K562 (cell line): ENCODE data around the gene UQCRH. TPM values are rescaled to one million over a fixed set of nuclear protein-coding genes. Genes with fewer than 3 reads are reported as not detected.

Experiments
- ATAC-seq: fragments of 200-7000 bp; cut with Tn5 transposase; 3 replicates; pipeline ENCODE4 v1.9.1; 2020; ENCODE audit warnings: moderate library complexity
- BruUV-seq: library from RNA; stranded (reverse); fragments of 400-500 nt; replicated peaks from 2 replicates; lab custom pipeline; 2021; lab: Mats Ljungman, UMichigan
- CTCF ChIA-PET: fragments of 300-600 bp; formaldehyde crosslinking; extraction: SDS; loops from one replicate; lab custom pipeline; 2021; ENCODE audit warnings: low intra/inter-chr PET ratio; lab: Yijun Ruan, JAX
- POLR2A ChIA-PET: fragments of 300-600, 350-650 bp; sonication (Branson Sonifier 250); formaldehyde crosslinking; extraction: SDS; loops from one replicate; lab custom pipeline; 2021; ENCODE audit warnings: antibody characterized with exemption, inconsistent platforms; lab: Yijun Ruan, JAX
- DNase-seq, 4 experiments: peaks; one replicate each; pipeline versions ENCODE4 v3.0.0 to v3.0.0-alpha.2; 2011 to 2018; ENCODE audit warnings: low spot score in 3 of 4, mixed read lengths in 3 of 4; ENCODE audit errors: extremely low read depth in 1 of 4
- FAIRE-seq: peaks from 2 replicates; lab custom pipeline; 2011; peaks lifted over from hg19 to GRCh38; lab: Jason Lieb, UNC
- H2AFZ ChIP-seq: 2 replicates; pipeline ENCODE4 v1.6.0; 2011; ENCODE audit warnings: low read depth, low read length, control low read depth, inconsistent platforms
- H3K27ac ChIP-seq: fragments of 200-600 bp; 3 replicates; pipeline ENCODE4 v1.8.0; 2011; ENCODE audit warnings: low read depth, mild to moderate bottlenecking, control low read depth, inconsistent platforms, low read length, moderate library complexity, mixed read lengths; ENCODE audit errors: extremely low read depth
- H3K27me3 ChIP-seq, 2 experiments: fragments of 300-600 bp in 1 of 2; 2 replicates in 1 of 2; 3 replicates in 1 of 2; pipeline versions ENCODE4 v1.6.0 to v1.8.0; 2011; ENCODE audit warnings: inconsistent platforms in 2 of 2, low read length in 2 of 2, mild to moderate bottlenecking in 1 of 2, mixed read lengths in 1 of 2, moderate library complexity in 1 of 2; ENCODE audit not compliant: control insufficient read depth in 2 of 2, insufficient read depth in 2 of 2
- H3K36me3 ChIP-seq: fragments of 300-600 bp; 3 replicates; pipeline ENCODE4 v1.8.0; 2011; ENCODE audit warnings: mild to moderate bottlenecking, low read length, inconsistent platforms; ENCODE audit not compliant: control insufficient read depth, insufficient read depth
- H3K4me1 ChIP-seq, 2 experiments: fragments of 200-600 bp in 1 of 2; replicated peaks in 1 of 2; 2 replicates in 1 of 2; 3 replicates in 1 of 2; pipeline versions ENCODE4 v1.5.1 to v1.8.0; 2011; ENCODE audit warnings: inconsistent platforms in 2 of 2, low read length in 2 of 2, mild to moderate bottlenecking in 1 of 2, mixed read lengths in 1 of 2, moderate library complexity in 1 of 2; ENCODE audit not compliant: control insufficient read depth in 2 of 2, insufficient read depth in 2 of 2
- H3K4me2 ChIP-seq: 2 replicates; pipeline ENCODE4 v1.6.1; 2011; ENCODE audit warnings: low read length, control low read depth, inconsistent platforms, mixed read lengths; ENCODE audit not compliant: insufficient read depth
- H3K4me3 ChIP-seq: fragments of 200-600 bp; sonication (generic), shearing (Covaris generic); 2 replicates; pipeline ENCODE4 v1.5.1; 2016; ENCODE audit warnings: control low read depth, inconsistent platforms
- H3K79me2 ChIP-seq: fragments of 200-600 bp; 3 replicates; pipeline ENCODE4 v1.8.0; 2011; ENCODE audit warnings: low read length, inconsistent platforms; ENCODE audit not compliant: control insufficient read depth, insufficient read depth
- H3K9ac ChIP-seq, 2 experiments: 2 replicates each; pipeline versions ENCODE4 v1.6.0 to v1.6.1; 2011; ENCODE audit warnings: low read depth in 2 of 2, low read length in 2 of 2, control low read depth in 1 of 2, inconsistent platforms in 1 of 2, mild to moderate bottlenecking in 1 of 2, mixed read lengths in 1 of 2; ENCODE audit not compliant: insufficient read depth in 1 of 2
- H3K9me1 ChIP-seq: one replicate; pipeline ENCODE4 v1.6.0; 2011; ENCODE audit warnings: inconsistent platforms, mild to moderate bottlenecking, low read length, moderate library complexity; ENCODE audit not compliant: control insufficient read depth, insufficient read depth
- H3K9me3 ChIP-seq: replicated peaks from 2 replicates; pipeline ENCODE4 v1.5.1; 2011; ENCODE audit warnings: low read depth, low read length, inconsistent platforms; ENCODE audit not compliant: control insufficient read depth, insufficient read depth
- H4K20me1 ChIP-seq: replicated peaks from 2 replicates; pipeline ENCODE4 v1.6.1; 2011; ENCODE audit warnings: low read length, inconsistent platforms, mixed read lengths; ENCODE audit not compliant: control insufficient read depth, insufficient read depth
- ADNP ChIP-seq: fragments of 200-800 bp; sonication (Bioruptor generic); IDR thresholded peaks from 2 replicates; pipeline ENCODE4 v1.6.1; 2016; ENCODE audit warnings: missing genetic modification characterization, missing compliant biosample characterization
- ILF3 ChIP-seq: fragments of 450-650 bp; IDR thresholded peaks from 2 replicates; pipeline ENCODE4 v1.6.1; 2018; ENCODE audit warnings: antibody characterized with exemption, mild to moderate bottlenecking, moderate library complexity, borderline replicate concordance
- NFRKB ChIP-seq: fragments of 450-650 bp; IDR thresholded peaks from 2 replicates; pipeline ENCODE4 v1.6.1; 2016; ENCODE audit warnings: low read depth
- PHF21A ChIP-seq: fragments of 450-650 bp; IDR thresholded peaks from 2 replicates; pipeline ENCODE4 v1.6.1; 2017; ENCODE audit warnings: low read depth, borderline replicate concordance
- PHTF2 ChIP-seq: fragments of 250-450 bp; sonication (Bioruptor Pico); IDR thresholded peaks from 2 replicates; pipeline ENCODE4 v1.5.0; 2021; ENCODE audit warnings: mild to moderate bottlenecking
- POLR2A ChIP-seq: fragments of 450-650 bp; conservative IDR thresholded peaks from 2 replicates; pipeline ENCODE4 v1.6.1; 2016
- POLR2AphosphoS5 ChIP-seq: IDR thresholded peaks from 2 replicates; pipeline ENCODE4 v1.6.1; 2011; ENCODE audit warnings: mild to moderate bottlenecking, low read depth, low read length, moderate library complexity; ENCODE audit not compliant: control insufficient read depth, insufficient read depth
- WGBS: fragments of 100-300 bp; shearing (Covaris generic); methylation state at CpG from one replicate; pipeline ENCODE4 v1.1.6; 2016; ENCODE audit warnings: low coverage, mixed read lengths; ENCODE audit not compliant: insufficient coverage; ENCODE audit errors: missing lambda C conversion rate; 5-methylcytosine and 5-hydroxymethylcytosine counted together
- in situ Hi-C: fragments of 300-500 bp; cut with MboI; formaldehyde crosslinking; loops from 4 replicates; pipeline ENCODE4 v1.15.0; 2018; ENCODE audit warnings: inconsistent platforms, mixed read lengths
- intact Hi-C: fragments of 100-400 bp; cut with micrococcal nuclease; formaldehyde crosslinking; loops from 2 replicates; pipeline ENCODE4 v1.14.2; 2022
- polyA plus RNA-seq, 8 experiments: library from polyadenylated mRNA; depleted of rRNA in 4 of 8; stranded (reverse) in 5 of 8; unstranded in 3 of 8; fragments of >200 nt; fragmentation: Nextera tagmentation in 2 of 8; fragmentation: Illumina TruSeq in 1 of 8; extraction: Ambion mirVana in 2 of 8; extraction: Trizol in 1 of 8; gene quantifications; 2 replicates each; pipeline versions ENCODE4 v1.2.1 to v1.2.3, GENCODE V29; 2011 to 2014; ENCODE audit warnings: inconsistent platforms in 1 of 8, missing spikeins in 1 of 8
- total RNA-seq, 7 experiments: library from RNA; depleted of rRNA in 6 of 7; stranded (reverse); fragments of >200 nt in 6 of 7; fragmentation: Illumina TruSeq in 2 of 7; extraction: Trizol in 2 of 7; gene quantifications; 2 replicates each; pipeline versions ENCODE4 v1.2.1 to v1.2.3, GENCODE V29; 2011 to 2021; ENCODE audit warnings: low replicate concordance in 1 of 7
- TF ChIP-seq, protein P1 (sequence below): fragments of 250-450 bp; sonication (Bioruptor Pico); IDR thresholded peaks from 2 replicates; pipeline ENCODE4 v1.6.1; 2021; ENCODE audit warnings: mild to moderate bottlenecking

The UQCRH gene
- total and polyA plus RNA-seq, 9 of the 15 experiments (the other 6 are each of a cell fraction or from before 2014, with no cell fraction given) = 1,267 to 5,184 (median 2,410) TPM

DNA sequence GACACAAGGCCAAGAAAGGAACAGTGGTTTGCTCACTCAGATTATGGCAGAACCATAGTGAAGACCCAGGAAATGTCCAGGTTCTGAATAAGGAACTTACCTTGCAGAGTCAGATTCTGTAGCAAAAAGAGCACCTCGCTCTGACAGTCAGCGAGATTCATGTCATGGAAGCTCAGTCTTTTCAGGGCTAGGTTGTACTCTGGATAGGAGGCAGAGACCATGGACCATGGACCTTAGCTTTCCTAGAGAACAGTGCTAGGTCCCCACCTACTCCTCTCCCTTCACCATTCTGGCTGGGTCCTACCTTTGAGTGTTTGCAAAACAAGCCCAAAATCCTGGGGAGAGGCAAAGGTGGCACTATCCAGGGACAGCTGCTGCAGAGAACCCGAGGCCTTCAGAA is 23.4 kb upstream of the UQCRH start:
- Histone ChIP-seq H3K36me3 (peaks cover 95% of the 10 kb centered on the region), H3K27me3 (no peaks in the 10 kb centered on the region), H3K4me2 (no peak overlapping the region), H3K4me3 (no peak overlapping the region), H3K9me3 (no peaks in the 10 kb centered on the region), H3K4me1 (peaks cover 17 to 18% of the 10 kb centered on the region in 2 experiments; a peak in 4 of 5 replicates), H3K79me2 (no peaks in the 10 kb centered on the region), H3K27ac (no peak overlapping the region), H3K9me1 (peaks cover 9% of the 10 kb centered on the region), H2AFZ (no peak overlapping the region)
- POLR2A ChIA-PET = interaction anchor here (0.6 to 22.6 kb wide), 7 partner anchors 1 to 771 kb away, joined by 3 to 410 read pairs (median 5); no protein-coding TSS in a partner anchor
- in situ Hi-C loops = no loop called here
- BruUV-seq = TSS peak; percentile 15
- ATAC-seq = no peak; the same call in 2 of the 3 replicates
- TF ChIP-seq PHTF2 (CRISPR knock-in tag) = no peak
- no peak for TF ChIP-seq PHF21A
- TF ChIP-seq POLR2A = peak; percentile 15; the same call in 1 of the 2 replicates
- peak; percentile 46; the same call in 1 of the 2 replicates for TF ChIP-seq POLR2AphosphoS5
- TF ChIP-seq ADNP = no peak
- no peak for TF ChIP-seq NFRKB
- no peak for TF ChIP-seq ILF3
- TF ChIP-seq, protein P1, sequence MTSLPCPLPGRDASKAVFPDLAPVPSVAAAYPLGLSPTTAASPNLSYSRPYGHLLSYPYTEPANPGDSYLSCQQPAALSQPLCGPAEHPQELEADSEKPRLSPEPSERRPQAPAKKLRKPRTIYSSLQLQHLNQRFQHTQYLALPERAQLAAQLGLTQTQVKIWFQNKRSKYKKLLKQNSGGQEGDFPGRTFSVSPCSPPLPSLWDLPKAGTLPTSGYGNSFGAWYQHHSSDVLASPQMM = no peak
- TF ChIP-seq, all 486 proteins: peak for 2
- CTCF ChIA-PET = no interaction called here
- H4K20me1 ChIP-seq = no peaks in the 10 kb centered on the region
- H3K9ac ChIP-seq = no peak overlapping the region
- intact Hi-C loops = loop anchor here (10.0 kb wide), 1 partner anchor 65 kb away; the partner anchor contains the start of gene NSUN4
- FAIRE-seq (no peak), DNase-seq (no peak)
- WGBS = 95% methylated on average over 3 of the region's 3 CpGs
